MM.1S (cell line): ENCODE data around the gene SFT2D3.

ENCODE experiments used
- DNase-seq: peaks from one replicate; pipeline ENCODE4 v3.0.0-alpha.2; 2015
- H2AFZ ChIP-seq: fragments of 300-600 bp; sonication (generic); 2 replicates; pipeline ENCODE4 v1.6.0; 2016; ENCODE audit warnings: antibody characterized with exemption, low read length
- H3F3A ChIP-seq: fragments of 300-600 bp; sonication (generic); 2 replicates; pipeline ENCODE4 v1.6.1; 2016; ENCODE audit warnings: mild to moderate bottlenecking, antibody characterized with exemption, low read length, moderate library complexity, mixed read lengths; ENCODE audit not compliant: insufficient read depth
- H3K27ac ChIP-seq: fragments of 300-600 bp; sonication (generic); 2 replicates; pipeline ENCODE4 v1.5.1; 2016; ENCODE audit warnings: mild to moderate bottlenecking, low read length
- H3K27me3 ChIP-seq: fragments of 300-600 bp; sonication (generic); replicated peaks from 2 replicates; pipeline ENCODE4 v1.6.0; 2016; ENCODE audit warnings: low read length; ENCODE audit not compliant: insufficient read depth
- H3K36me3 ChIP-seq: fragments of 300-600 bp; sonication (generic); replicated peaks from 2 replicates; pipeline ENCODE4 v1.6.1; 2016; ENCODE audit warnings: mild to moderate bottlenecking, low read length, mixed read lengths; ENCODE audit not compliant: insufficient read depth
- H3K4me1 ChIP-seq: fragments of 300-600 bp; sonication (generic); 2 replicates; pipeline ENCODE4 v1.6.1; 2016; ENCODE audit warnings: low read length, mixed read lengths
- H3K4me2 ChIP-seq: fragments of 300-600 bp; sonication (generic); 2 replicates; pipeline ENCODE4 v1.6.0; 2016; ENCODE audit warnings: low read depth, low read length
- H3K4me3 ChIP-seq: fragments of 300-600 bp; sonication (generic); 2 replicates; pipeline ENCODE4 v1.5.1; 2016; ENCODE audit warnings: low read length, mixed read lengths
- H3K79me2 ChIP-seq: fragments of 300-600 bp; sonication (generic); 2 replicates; pipeline ENCODE4 v1.6.1; 2016; ENCODE audit warnings: mixed run types, low read length, mixed read lengths
- H3K9ac ChIP-seq: fragments of 300-600 bp; sonication (generic); 2 replicates; pipeline ENCODE4 v1.6.1; 2016; ENCODE audit warnings: low read length, mixed read lengths
- H3K9me2 ChIP-seq: fragments of 300-600 bp; sonication (generic); replicated peaks from 2 replicates; pipeline ENCODE4 v1.6.1; 2016; ENCODE audit warnings: mild to moderate bottlenecking, low read length, mixed read lengths; ENCODE audit not compliant: insufficient read depth
- H3K9me3 ChIP-seq: fragments of 300-600 bp; sonication (generic); replicated peaks from 2 replicates; pipeline ENCODE4 v1.6.1; 2016; ENCODE audit warnings: mild to moderate bottlenecking, low read length, mixed read lengths; ENCODE audit not compliant: insufficient read depth
- H4K20me1 ChIP-seq: fragments of 300-600 bp; sonication (generic); 2 replicates; pipeline ENCODE4 v1.6.1; 2016; ENCODE audit warnings: mild to moderate bottlenecking, low read length, moderate library complexity, mixed read lengths; ENCODE audit not compliant: insufficient read depth
- CTCF ChIP-seq: fragments of 300-600 bp; sonication (generic); IDR thresholded peaks from 2 replicates; pipeline ENCODE4 v1.5.1; 2016; ENCODE audit warnings: antibody characterized with exemption, low read length, mixed read lengths
- EZH2 ChIP-seq: fragments of 300-600 bp; sonication (generic); optimal IDR thresholded peaks from 2 replicates; pipeline ENCODE3; 2017; ENCODE audit warnings: low read depth, mild to moderate bottlenecking, antibody characterized with exemption, low read length, mixed read lengths
- EZH2phosphoT487 ChIP-seq: fragments of 300-600 bp; sonication (generic); IDR thresholded peaks from 2 replicates; pipeline ENCODE4 v1.6.1; 2018; ENCODE audit warnings: antibody characterized with exemption, low read length

SFT2D3 gene, protein sequence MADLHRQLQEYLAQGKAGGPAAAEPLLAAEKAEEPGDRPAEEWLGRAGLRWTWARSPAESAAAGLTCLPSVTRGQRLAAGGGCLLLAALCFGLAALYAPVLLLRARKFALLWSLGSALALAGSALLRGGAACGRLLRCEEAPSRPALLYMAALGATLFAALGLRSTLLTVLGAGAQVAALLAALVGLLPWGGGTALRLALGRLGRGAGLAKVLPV

DNA sequence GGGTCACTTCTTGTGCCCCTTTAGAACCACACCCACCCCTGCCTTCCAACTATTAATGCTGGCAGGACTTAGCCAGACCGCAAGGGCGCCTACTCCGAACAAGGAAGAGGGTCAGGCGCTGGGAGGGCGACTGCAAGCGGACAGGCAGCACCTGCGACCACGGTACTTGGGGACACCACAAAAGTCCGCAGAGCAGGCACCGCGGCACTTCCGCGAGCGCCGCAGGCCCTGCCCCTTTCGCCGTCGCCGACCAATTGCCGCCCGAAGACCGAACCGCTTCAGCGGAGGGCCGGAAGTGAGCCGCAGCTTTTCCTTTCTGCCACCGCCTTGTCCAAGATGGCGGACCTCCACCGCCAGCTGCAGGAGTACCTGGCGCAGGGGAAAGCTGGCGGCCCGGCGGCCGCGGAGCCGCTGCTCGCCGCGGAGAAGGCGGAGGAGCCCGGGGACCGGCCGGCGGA, at the start of gene SFT2D3:
Gene SFT2D3 (plus strand): TSS at position 305 of the 458 bp plus-strand sequence. CDS start 32 bp downstream, at position 337.
- peak within 1 kb of the TSS; percentile 87 for H3K4me3 ChIP-seq
- H3F3A ChIP-seq: peaks cover 45% of the 10 kb centered on the region
- peak; percentile 95 for DNase-seq
- H2AFZ ChIP-seq: peak within 1 kb of the TSS; percentile 43
- H3K4me2 ChIP-seq: peak within 1 kb of the TSS; percentile 98
- TF ChIP-seq EZH2 (no peak), EZH2phosphoT487 (no peak), CTCF (no peak)
- peaks cover 32% of the 10 kb centered on the region for H3K79me2 ChIP-seq
- peaks cover 37% of the 10 kb centered on the region for H3K4me1 ChIP-seq
- no peaks in the 10 kb centered on the region for H3K9me3 ChIP-seq
- 0 out of 2 replicates have a peak, but pooled peaks cover 3% of the 10 kb centered on the region for H3K36me3 ChIP-seq
- H3K27me3 ChIP-seq: no peaks in the 10 kb centered on the region
- H3K27ac ChIP-seq: peak within 1 kb of the TSS; percentile 100
- H3K9me2 ChIP-seq: no peaks in the 10 kb centered on the region
- H3K9ac ChIP-seq: peak within 1 kb of the TSS; percentile 98
- H4K20me1 ChIP-seq: no peaks in the 10 kb centered on the region

- Histone ChIP-seq H3K27me3 (peaks cover 29% of the 10 kb centered on the region), H3K4me3 (no peak overlapping the region), H3K9me2 (no peaks in the 10 kb centered on the region), H4K20me1 (no peaks in the 10 kb centered on the region), H2AFZ (no peak overlapping the region), H3K9ac (no peak overlapping the region), H3K27ac (no peak overlapping the region), H3K4me2 (no peak overlapping the region), H3K4me1 (no peaks in the 10 kb centered on the region), H3K9me3 (no peaks in the 10 kb centered on the region), H3K79me2 (no peaks in the 10 kb centered on the region), H3F3A (no peaks in the 10 kb centered on the region), H3K36me3 (no peaks in the 10 kb centered on the region)
- no peak for DNase-seq
- TF ChIP-seq CTCF (no peak), EZH2 (no peak), EZH2phosphoT487 (no peak)
Measured at GRCh38 chr2:127651971-127652550, 49.2 kb upstream of the SFT2D3 start.

- no peaks in the 10 kb centered on the region for H4K20me1 ChIP-seq
Measured at GRCh38 chr2:127652786-127653357, 48.4 kb upstream of the SFT2D3 start.

More at GRCh38 chr2:127652786-127653357, 48.4 kb upstream of the SFT2D3 start:
- Histone ChIP-seq H3K9ac (no peak overlapping the region), H3F3A (no peaks in the 10 kb centered on the region), H3K4me2 (no peak overlapping the region), H3K9me3 (no peaks in the 10 kb centered on the region), H3K36me3 (no peaks in the 10 kb centered on the region), H3K79me2 (no peaks in the 10 kb centered on the region), H3K4me3 (no peak overlapping the region), H3K27me3 (peaks cover 29% of the 10 kb centered on the region), H3K4me1 (no peaks in the 10 kb centered on the region), H2AFZ (no peak overlapping the region), H3K27ac (no peak overlapping the region), H3K9me2 (no peaks in the 10 kb centered on the region)
- TF ChIP-seq EZH2 (no peak), CTCF (no peak), EZH2phosphoT487 (no peak)
- no peak for DNase-seq
